Measurements from ENCODE around the gene WDFY4. TPM values are rescaled to one million over a fixed set of nuclear protein-coding genes. Genes with fewer than 3 reads are reported as not detected.

WDFY4 gene
- total and polyA plus RNA-seq, 2 of the 13 experiments (the other 11 are each of a cell fraction or from before 2014, with no cell fraction given): not detected

GRCh38 chr10:48885376-48885775, 200.7 kb downstream of the WDFY4 start:
- Histone ChIP-seq H3K4me1 (ENCODE audit: insufficient read depth, low read length) (no peaks in the 10 kb centered on the region), H4K20me1 (ENCODE audit: insufficient read depth, low read length) (no peaks in the 10 kb centered on the region), H3K27me3 (ENCODE audit: control insufficient read depth in 1 of 2, insufficient read depth in 2 of 2, low read length in 2 of 2) (no peaks in the 10 kb centered on the region), H3K36me3 (replicated peaks in 1 of 2; ENCODE audit: control insufficient read depth in 1 of 2, insufficient read depth in 2 of 2, low read length in 2 of 2) (no peaks in the 10 kb centered on the region), H3K27ac (ENCODE audit: extremely low read length, insufficient read depth, low read length) (no peak overlapping the region), H3K4me3 (replicated peaks in 1 of 3; ENCODE audit: insufficient read depth in 1 of 3, low read depth in 2 of 3, low read length in 3 of 3) (no peak overlapping the region), H2AFZ (ENCODE audit: low read length) (no peak overlapping the region), H3K9ac (ENCODE audit: insufficient read depth, low read depth, low read length) (no peak overlapping the region), H3K79me2 (ENCODE audit: insufficient read depth, low read length) (no peaks in the 10 kb centered on the region), H3K4me2 (ENCODE audit: low read depth, low read length) (no peak overlapping the region), H3K9me3 (ENCODE audit: low read length) (no peaks in the 10 kb centered on the region)
- ATAC-seq (peak; percentile 58; the same call in 2 of the 3 replicates), DNase-seq (ENCODE audit: low spot score) (peak; percentile 3), FAIRE-seq (no peak)
- intact Hi-C loops (cut with micrococcal nuclease; ENCODE audit: unreplicated experiment) (no loop called here), in situ Hi-C loops (cut with HindIII; ENCODE audit: extremely low pct_ligation_motif_present, low pct_unique_long_range_greater_than_20kb) (loop anchor here (10.0 kb wide), 1 partner anchor 279 kb away; no protein-coding TSS in a partner anchor)
- ChIA-PET CTCF (ENCODE audit: low intra/inter-chr PET ratio, low total read pairs) (no interaction called here), POLR2A (no interaction called here)
- 0% methylated on average over 2 of the region's 2 CpGs for WGBS (ENCODE audit: low lambda C conversion rate)
- peak; percentile 48; the same call in 1 of the 2 replicates for TF ChIP-seq STAG1 (CRISPR knock-in tag; IDR thresholded peaks at IDR 0.05)
- TF ChIP-seq NCOA1 (CRISPR knock-in tag; IDR thresholded peaks at IDR 0.05): no peak
- peak; percentile 51 for TF ChIP-seq CTCF (CRISPR knock-in tag; IDR thresholded peaks at IDR 0.05)
- no TSS peak for BruUV-seq (replicated peaks)

- ChIA-PET CTCF (ENCODE audit: low intra/inter-chr PET ratio, low total read pairs) (no interaction called here), POLR2A (no interaction called here)
- TF ChIP-seq ZNF354B (CRISPR knock-in tag; IDR thresholded peaks at IDR 0.05): no peak
- peak; percentile 89 for TF ChIP-seq HNRNPK (IDR thresholded peaks at IDR 0.05; ENCODE audit: low read depth, low read length, poor library complexity, severe bottlenecking)
- no peak for TF ChIP-seq GPBP1L1 (CRISPR knock-in tag; IDR thresholded peaks at IDR 0.05)
- no peak for TF ChIP-seq MLXIP (CRISPR knock-in tag; IDR thresholded peaks at IDR 0.05; ENCODE audit: borderline replicate concordance)
- 0 out of 2 replicates have a peak, but pooled peaks have one; percentile 49 for TF ChIP-seq PCBP1 (IDR thresholded peaks at IDR 0.05; ENCODE audit: borderline replicate concordance, low read depth, low read length)
- Histone ChIP-seq H3K36me3 (replicated peaks in 1 of 2; ENCODE audit: control insufficient read depth in 1 of 2, insufficient read depth in 2 of 2, low read length in 2 of 2) (no peaks in the 10 kb centered on the region), H3K4me1 (ENCODE audit: insufficient read depth, low read length) (no peaks in the 10 kb centered on the region), H3K79me2 (ENCODE audit: insufficient read depth, low read length) (no peaks in the 10 kb centered on the region), H3K4me2 (ENCODE audit: low read depth, low read length) (no peak overlapping the region), H3K9ac (ENCODE audit: insufficient read depth, low read depth, low read length) (no peak overlapping the region), H3K9me3 (ENCODE audit: low read length) (no peaks in the 10 kb centered on the region), H2AFZ (ENCODE audit: low read length) (no peak overlapping the region), H4K20me1 (ENCODE audit: insufficient read depth, low read length) (no peaks in the 10 kb centered on the region), H3K4me3 (replicated peaks in 1 of 3; ENCODE audit: insufficient read depth in 1 of 3, low read depth in 2 of 3, low read length in 3 of 3) (no peak overlapping the region), H3K27me3 (ENCODE audit: control insufficient read depth in 1 of 2, insufficient read depth in 2 of 2, low read length in 2 of 2) (no peaks in the 10 kb centered on the region), H3K27ac (ENCODE audit: extremely low read length, insufficient read depth, low read length) (no peak overlapping the region)
- WGBS (ENCODE audit: low lambda C conversion rate): 21% methylated on average over 1 of the region's 1 CpG
- intact Hi-C loops (cut with micrococcal nuclease; ENCODE audit: unreplicated experiment): no loop called here
- in situ Hi-C loops (cut with HindIII; ENCODE audit: extremely low pct_ligation_motif_present, low pct_unique_long_range_greater_than_20kb): loop anchor here (10.0 kb wide), 1 partner anchor 277 kb away; no protein-coding TSS in a partner anchor
- DNase-seq (ENCODE audit: low spot score) (no peak), ATAC-seq (no peak), FAIRE-seq (no peak)
- BruUV-seq (replicated peaks): no TSS peak
Measured at GRCh38 chr10:48887982-48888381, 203.3 kb downstream of the WDFY4 start.

All from HepG2 (cell line).